DOHH2 (cell line): ENCODE measurements around the gene NETO1.

Experiments
- CTCF ChIP-seq: fragments of 200-600 bp; sonication (generic); IDR thresholded peaks from one replicate; pipeline ENCODE4 v1.5.1; 2014; ENCODE audit warnings: antibody characterized with exemption, mild to moderate bottlenecking, low read depth, low read length; ENCODE audit not compliant: poor library complexity, severe bottlenecking
- EZH2phosphoT487 ChIP-seq: fragments of 200-600 bp; sonication (generic); IDR thresholded peaks from 2 replicates; pipeline ENCODE4 v1.6.1; 2017; ENCODE audit warnings: borderline replicate concordance, mild to moderate bottlenecking, antibody characterized with exemption, low read length, moderate library complexity, mixed read lengths

- TF ChIP-seq CTCF (no peak), EZH2phosphoT487 (no peak)
These were observed 20.0 kb downstream of the NETO1 start for GRCh38 chr18:72847771-72848170.
